CD14-positive monocyte (primary cell): Measurements from ENCODE around the gene L3MBTL4. TPM values are rescaled to one million over a fixed set of nuclear protein-coding genes. Genes with fewer than 3 reads are reported as not detected.

Experiments used
- DNase-seq, 3 donors: peaks; one replicate each; pipeline ENCODE4 v3.0.0-alpha.2; 2011 to 2022
- H2AFZ ChIP-seq: 2 replicates; pipeline ENCODE4 v1.6.0; 2012; ENCODE audit warnings: mild to moderate bottlenecking, low read depth, low read length, inconsistent platforms; ENCODE audit not compliant: insufficient read depth, poor library complexity, severe bottlenecking
- H3K27ac ChIP-seq, 2 donors: 1 replicate in 1 of 2; 2 replicates in 1 of 2; pipeline ENCODE4 v1.5.1; 2012 to 2013; ENCODE audit warnings: low read length in 2 of 2, control low read depth in 1 of 2, inconsistent platforms in 1 of 2, low read depth in 1 of 2, mild to moderate bottlenecking in 1 of 2
- H3K27me3 ChIP-seq, 2 donors: one replicate each; pipeline versions ENCODE4 v1.6.0 to v1.6.1; 2011 to 2013; ENCODE audit warnings: low read length in 2 of 2; ENCODE audit not compliant: control insufficient read depth in 2 of 2, insufficient read depth in 2 of 2
- H3K36me3 ChIP-seq, 2 donors: replicated peaks in 1 of 2; 1 replicate in 1 of 2; 2 replicates in 1 of 2; pipeline versions ENCODE4 v1.5.1 to v1.6.1; 2012 to 2013; ENCODE audit warnings: low read length in 2 of 2, control low read depth in 1 of 2, inconsistent platforms in 1 of 2, mild to moderate bottlenecking in 1 of 2; ENCODE audit not compliant: insufficient read depth in 2 of 2, control insufficient read depth in 1 of 2
- H3K4me1 ChIP-seq, 2 donors: 1 replicate in 1 of 2; 2 replicates in 1 of 2; pipeline versions ENCODE4 v1.5.1 to v1.6.1; 2012 to 2013; ENCODE audit warnings: low read length in 2 of 2, control low read depth in 1 of 2, inconsistent platforms in 1 of 2, mild to moderate bottlenecking in 1 of 2, moderate library complexity in 1 of 2; ENCODE audit not compliant: insufficient read depth in 2 of 2, control insufficient read depth in 1 of 2
- H3K4me2 ChIP-seq: replicated peaks from 2 replicates; pipeline ENCODE3; 2012; ENCODE audit warnings: low read length, moderate library complexity, mild to moderate bottlenecking; ENCODE audit not compliant: poor library complexity, severe bottlenecking; ENCODE audit errors: extremely low read depth
- H3K4me3 ChIP-seq, 3 experiments: fragments of 200-600 bp in 1 of 3; sonication (generic) in 1 of 3; replicated peaks in 1 of 3; 1 replicate in 2 of 3; 2 replicates in 1 of 3; pipeline ENCODE4 v1.5.1; 2011 to 2013; ENCODE audit warnings: low read length in 3 of 3, mild to moderate bottlenecking in 3 of 3, control low read depth in 2 of 3, low read depth in 2 of 3, inconsistent platforms in 1 of 3, moderate library complexity in 1 of 3
- H3K79me2 ChIP-seq: 2 replicates; pipeline ENCODE4 v1.6.0; 2012; ENCODE audit warnings: mild to moderate bottlenecking, control low read depth, inconsistent platforms, low read length, moderate library complexity; ENCODE audit not compliant: insufficient read depth
- H3K9ac ChIP-seq: 2 replicates; pipeline ENCODE4 v1.6.0; 2017; ENCODE audit warnings: low read length, mild to moderate bottlenecking; ENCODE audit not compliant: insufficient read depth, poor library complexity, severe bottlenecking
- H3K9me3 ChIP-seq, 2 donors: replicated peaks in 1 of 2; 1 replicate in 1 of 2; 2 replicates in 1 of 2; pipeline versions ENCODE4 v1.5.1 to v1.6.1; 2012 to 2013; ENCODE audit warnings: low read length in 2 of 2, control low read depth in 1 of 2; ENCODE audit not compliant: control insufficient read depth in 1 of 2, insufficient read depth in 1 of 2
- H4K20me1 ChIP-seq: 2 replicates; pipeline ENCODE4 v1.6.0; 2012; ENCODE audit warnings: mild to moderate bottlenecking, low read length, control low read depth, moderate library complexity; ENCODE audit not compliant: insufficient read depth
- H3K27ac Mint-ChIP-seq, 7 donors: one replicate each; pipeline ENCODE4 v1.8.0; 2020; ENCODE audit warnings: mild to moderate bottlenecking in 7 of 7, mixed read lengths in 7 of 7, moderate library complexity in 6 of 7, inconsistent platforms in 2 of 7
- H3K27me3 Mint-ChIP-seq, 3 donors: one replicate each; pipeline ENCODE4 v1.8.0; 2021 to 2022; ENCODE audit warnings: low read depth in 3 of 3, mild to moderate bottlenecking in 3 of 3, mixed read lengths in 3 of 3, moderate library complexity in 3 of 3, inconsistent platforms in 1 of 3
- H3K36me3 Mint-ChIP-seq, 2 donors: one replicate each; pipeline ENCODE4 v1.8.0; 2020; ENCODE audit warnings: mixed read lengths in 2 of 2, inconsistent platforms in 1 of 2, mild to moderate bottlenecking in 1 of 2
- H3K4me1 Mint-ChIP-seq: one replicate; pipeline ENCODE4 v1.8.0; 2020; ENCODE audit warnings: mild to moderate bottlenecking, mixed read lengths
- H3K4me3 Mint-ChIP-seq, 2 donors: one replicate each; pipeline ENCODE4 v1.8.0; 2020; ENCODE audit warnings: mild to moderate bottlenecking in 2 of 2, mixed read lengths in 2 of 2, moderate library complexity in 1 of 2
- H3K9me3 Mint-ChIP-seq, 7 donors: one replicate each; pipeline ENCODE4 v1.8.0; 2020 to 2022; ENCODE audit warnings: mixed read lengths in 7 of 7, mild to moderate bottlenecking in 6 of 7, moderate library complexity in 6 of 7, inconsistent platforms in 2 of 7
- WGBS: methylation state at CpG from one replicate; pipeline ENCODE4 v1.1.5; 2013; ENCODE audit warnings: missing lambda C conversion rate; ENCODE audit not compliant: insufficient coverage; 5-methylcytosine and 5-hydroxymethylcytosine counted together
- intact Hi-C, 2 donors: fragments of 100-400 bp; cut with micrococcal nuclease; formaldehyde crosslinking; loops; one replicate each; pipeline versions ENCODE4 v1.15.0 to v1.15.1; 2023
- polyA plus RNA-seq, 3 donors: library from polyadenylated mRNA; depleted of rRNA in 1 of 3; unstranded in 2 of 3; stranded (reverse) in 1 of 3; fragments of 300-500 nt in 2 of 3; fragments of >200 nt in 1 of 3; fragmentation: Illumina TruSeq in 2 of 3; gene quantifications; 1 replicate in 2 of 3; 2 replicates in 1 of 3; pipeline ENCODE4 v1.2.3, GENCODE V29; 2012 to 2021
- TF ChIP-seq, protein P1 (sequence below): fragments of 200-600 bp; IDR thresholded peaks from one replicate; pipeline ENCODE4 v1.8.0; 2022; ENCODE audit warnings: antibody characterized with exemption, mild to moderate bottlenecking

Gene L3MBTL4
- polyA plus RNA-seq, 3 donors, result 0.55 to 1.2 (median 0.72) TPM

DNA sequence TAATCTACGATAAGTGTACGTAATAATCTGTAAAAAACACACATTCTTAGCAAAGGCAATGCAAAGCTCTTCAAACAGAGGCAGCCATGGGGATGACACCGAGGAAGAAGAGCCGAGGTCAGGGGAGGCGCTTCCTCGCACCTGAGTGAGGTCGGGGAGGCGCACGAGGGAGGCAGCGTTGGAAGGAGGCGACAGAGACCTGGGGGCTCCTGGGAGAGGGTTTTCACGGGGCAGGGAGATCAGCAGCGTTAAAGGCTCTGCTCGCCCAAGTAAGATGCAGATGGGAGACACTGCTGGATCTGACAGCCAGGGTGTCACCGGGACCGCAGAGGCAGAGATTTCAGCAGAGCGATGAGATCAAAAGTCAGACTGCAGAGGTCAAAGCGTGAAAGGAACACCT lies 143.1 kb downstream of the L3MBTL4 start:
- no peak overlapping the region for H3K27ac ChIP-seq
- H3K27me3 Mint-ChIP-seq, result peaks cover 0 to 6% (median 1%) of the 10 kb centered on the region in 3 donors
- no peaks in the 10 kb centered on the region for H3K36me3 Mint-ChIP-seq
- H3K9me3 ChIP-seq, result no peaks in the 10 kb centered on the region
- H4K20me1 ChIP-seq, result no peaks in the 10 kb centered on the region
- H3K4me3 Mint-ChIP-seq, result no peak overlapping the region
- H3K9me3 Mint-ChIP-seq, result peaks cover 0 to 6% (median 2%) of the 10 kb centered on the region in 7 donors
- 88% methylated on average over 17 of the region's 18 CpGs for WGBS
- no peak overlapping the region for H2AFZ ChIP-seq
- intact Hi-C loops, result no loop called here
- H3K4me1 Mint-ChIP-seq, result no peaks in the 10 kb centered on the region
- no peak overlapping the region for H3K4me2 ChIP-seq
- no peaks in the 10 kb centered on the region for H3K4me1 ChIP-seq
- no peak overlapping the region for H3K4me3 ChIP-seq
- H3K27me3 ChIP-seq, result no peaks in the 10 kb centered on the region
- TF ChIP-seq, protein P1, sequence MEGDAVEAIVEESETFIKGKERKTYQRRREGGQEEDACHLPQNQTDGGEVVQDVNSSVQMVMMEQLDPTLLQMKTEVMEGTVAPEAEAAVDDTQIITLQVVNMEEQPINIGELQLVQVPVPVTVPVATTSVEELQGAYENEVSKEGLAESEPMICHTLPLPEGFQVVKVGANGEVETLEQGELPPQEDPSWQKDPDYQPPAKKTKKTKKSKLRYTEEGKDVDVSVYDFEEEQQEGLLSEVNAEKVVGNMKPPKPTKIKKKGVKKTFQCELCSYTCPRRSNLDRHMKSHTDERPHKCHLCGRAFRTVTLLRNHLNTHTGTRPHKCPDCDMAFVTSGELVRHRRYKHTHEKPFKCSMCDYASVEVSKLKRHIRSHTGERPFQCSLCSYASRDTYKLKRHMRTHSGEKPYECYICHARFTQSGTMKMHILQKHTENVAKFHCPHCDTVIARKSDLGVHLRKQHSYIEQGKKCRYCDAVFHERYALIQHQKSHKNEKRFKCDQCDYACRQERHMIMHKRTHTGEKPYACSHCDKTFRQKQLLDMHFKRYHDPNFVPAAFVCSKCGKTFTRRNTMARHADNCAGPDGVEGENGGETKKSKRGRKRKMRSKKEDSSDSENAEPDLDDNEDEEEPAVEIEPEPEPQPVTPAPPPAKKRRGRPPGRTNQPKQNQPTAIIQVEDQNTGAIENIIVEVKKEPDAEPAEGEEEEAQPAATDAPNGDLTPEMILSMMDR, result no peak
- H3K27ac Mint-ChIP-seq, result no peak overlapping the region
- no peak overlapping the region for H3K9ac ChIP-seq
- no peak for DNase-seq
- no peaks in the 10 kb centered on the region for H3K36me3 ChIP-seq
- H3K79me2 ChIP-seq, result no peaks in the 10 kb centered on the region

DNA sequence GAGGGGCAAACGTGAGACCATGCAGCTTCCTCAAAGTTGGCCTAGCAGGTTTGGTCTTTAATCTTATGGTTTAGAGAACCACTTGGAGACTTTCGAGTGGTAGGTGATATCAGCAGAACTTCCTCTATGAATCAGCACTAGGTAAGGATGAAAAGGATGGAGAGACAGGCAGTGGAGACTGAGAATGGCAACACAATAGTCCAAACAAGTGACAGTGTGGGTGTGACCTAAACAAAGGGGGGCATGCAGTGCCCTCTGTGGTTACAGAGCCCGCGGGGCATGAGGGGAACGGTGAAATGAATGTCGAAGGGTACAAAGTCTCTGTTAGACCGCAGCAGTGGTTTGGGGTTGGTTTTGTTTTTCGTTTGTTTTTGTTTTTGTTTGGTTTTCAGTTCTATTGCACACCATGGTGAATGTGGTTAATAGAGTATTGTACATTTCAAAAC lies 143.9 kb downstream of the L3MBTL4 start:
- H3K4me2 ChIP-seq, result no peak overlapping the region
- H3K9ac ChIP-seq, result no peak overlapping the region
- Mint-ChIP-seq H3K4me1 (no peaks in the 10 kb centered on the region), H3K27ac (no peak overlapping the region), H3K27me3 (peaks cover 0 to 6% (median 1%) of the 10 kb centered on the region in 3 donors), H3K36me3 (no peaks in the 10 kb centered on the region), H3K9me3 (peaks cover 0 to 6% (median 2%) of the 10 kb centered on the region in 7 donors), H3K4me3 (no peak overlapping the region)
- intact Hi-C loops, result no loop called here
- no peak for DNase-seq
- H3K9me3 ChIP-seq, result no peaks in the 10 kb centered on the region
- no peak overlapping the region for H3K4me3 ChIP-seq
- no peaks in the 10 kb centered on the region for H3K79me2 ChIP-seq
- no peak overlapping the region for H3K27ac ChIP-seq
- no peaks in the 10 kb centered on the region for H3K36me3 ChIP-seq
- 80% methylated on average over 5 of the region's 8 CpGs for WGBS
- H4K20me1 ChIP-seq, result no peaks in the 10 kb centered on the region
- H3K4me1 ChIP-seq, result no peaks in the 10 kb centered on the region
- TF ChIP-seq, protein P1, result no peak
- no peaks in the 10 kb centered on the region for H3K27me3 ChIP-seq
- no peak overlapping the region for H2AFZ ChIP-seq
